PC-9 (cell line): ENCODE results near the gene APOM.

Experiments used
- CTCF ChIP-seq: fragments of 200-600 bp; sonication (generic); conservative IDR thresholded peaks from 2 replicates; pipeline ENCODE4 v1.6.1; 2017; ENCODE audit warnings: mixed run types, antibody characterized with exemption, mild to moderate bottlenecking, moderate library complexity
- EZH2 ChIP-seq: fragments of 200-600 bp; sonication (generic); IDR thresholded peaks from 2 replicates; pipeline ENCODE4 v1.8.0; 2017; ENCODE audit warnings: antibody characterized with exemption, low read depth

GRCh38 chr6:31622684-31623091 lies 33.0 kb upstream of the APOM start:
- no peak for TF ChIP-seq CTCF
- TF ChIP-seq EZH2: no peak
